ENCODE results near the gene RAB15. TPM values are rescaled to one million over a fixed set of nuclear protein-coding genes. Genes with fewer than 3 reads are reported as not detected.

RAB15 gene
- total and polyA plus RNA-seq, 9 of the 15 experiments (the other 6 are each of a cell fraction or from before 2014, with no cell fraction given) = 0.09 to 0.30 (median 0.16) TPM; not detected in 2

GRCh38 chr14:64986648-64987437 is 14.7 kb upstream of the RAB15 start, which contains the start of gene FNTB (continued):
- peak; percentile 73 to 77; a peak in 3 of 4 replicates for TF ChIP-seq SIX5 (IDR thresholded peaks at IDR 0.05; ENCODE audit: borderline replicate concordance in 1 of 2, insufficient read depth in 1 of 2, low read depth in 1 of 2, low read length in 2 of 2)
- TF ChIP-seq PREB (CRISPR knock-in tag; IDR thresholded peaks at IDR 0.05) = no peak
- TF ChIP-seq FOXK1 (CRISPR knock-in tag; IDR thresholded peaks at IDR 0.05; ENCODE audit: borderline replicate concordance) = no peak
- no peak for TF ChIP-seq GTF2E2 (tag; IDR thresholded peaks at IDR 0.05)
- TF ChIP-seq, protein P1, sequence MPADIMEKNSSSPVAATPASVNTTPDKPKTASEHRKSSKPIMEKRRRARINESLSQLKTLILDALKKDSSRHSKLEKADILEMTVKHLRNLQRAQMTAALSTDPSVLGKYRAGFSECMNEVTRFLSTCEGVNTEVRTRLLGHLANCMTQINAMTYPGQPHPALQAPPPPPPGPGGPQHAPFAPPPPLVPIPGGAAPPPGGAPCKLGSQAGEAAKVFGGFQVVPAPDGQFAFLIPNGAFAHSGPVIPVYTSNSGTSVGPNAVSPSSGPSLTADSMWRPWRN (IDR thresholded peaks at IDR 0.05; ENCODE audit: low read depth) = no peak
- no peak for TF ChIP-seq ZZZ3 (IDR thresholded peaks at IDR 0.05)
- TF ChIP-seq ZEB2 (IDR thresholded peaks at IDR 0.05) = peak; percentile 80; the same call in 1 of the 2 replicates
- TF ChIP-seq JUN (IDR thresholded peaks at IDR 0.05; ENCODE audit: borderline replicate concordance, low read depth, low read length) = 0 out of 2 replicates have a peak, but pooled peaks have one; percentile 7
- no peak for TF ChIP-seq JUN (CRISPR knock-in tag; IDR thresholded peaks at IDR 0.05; ENCODE audit: borderline replicate concordance)
- peak; percentile 55; the same call in 1 of the 2 replicates for TF ChIP-seq CC2D1A (IDR thresholded peaks at IDR 0.05)
- TF ChIP-seq SMARCB1 (IDR thresholded peaks at IDR 0.05; ENCODE audit: insufficient read length, low read depth) = no peak
- TF ChIP-seq, protein P2, sequence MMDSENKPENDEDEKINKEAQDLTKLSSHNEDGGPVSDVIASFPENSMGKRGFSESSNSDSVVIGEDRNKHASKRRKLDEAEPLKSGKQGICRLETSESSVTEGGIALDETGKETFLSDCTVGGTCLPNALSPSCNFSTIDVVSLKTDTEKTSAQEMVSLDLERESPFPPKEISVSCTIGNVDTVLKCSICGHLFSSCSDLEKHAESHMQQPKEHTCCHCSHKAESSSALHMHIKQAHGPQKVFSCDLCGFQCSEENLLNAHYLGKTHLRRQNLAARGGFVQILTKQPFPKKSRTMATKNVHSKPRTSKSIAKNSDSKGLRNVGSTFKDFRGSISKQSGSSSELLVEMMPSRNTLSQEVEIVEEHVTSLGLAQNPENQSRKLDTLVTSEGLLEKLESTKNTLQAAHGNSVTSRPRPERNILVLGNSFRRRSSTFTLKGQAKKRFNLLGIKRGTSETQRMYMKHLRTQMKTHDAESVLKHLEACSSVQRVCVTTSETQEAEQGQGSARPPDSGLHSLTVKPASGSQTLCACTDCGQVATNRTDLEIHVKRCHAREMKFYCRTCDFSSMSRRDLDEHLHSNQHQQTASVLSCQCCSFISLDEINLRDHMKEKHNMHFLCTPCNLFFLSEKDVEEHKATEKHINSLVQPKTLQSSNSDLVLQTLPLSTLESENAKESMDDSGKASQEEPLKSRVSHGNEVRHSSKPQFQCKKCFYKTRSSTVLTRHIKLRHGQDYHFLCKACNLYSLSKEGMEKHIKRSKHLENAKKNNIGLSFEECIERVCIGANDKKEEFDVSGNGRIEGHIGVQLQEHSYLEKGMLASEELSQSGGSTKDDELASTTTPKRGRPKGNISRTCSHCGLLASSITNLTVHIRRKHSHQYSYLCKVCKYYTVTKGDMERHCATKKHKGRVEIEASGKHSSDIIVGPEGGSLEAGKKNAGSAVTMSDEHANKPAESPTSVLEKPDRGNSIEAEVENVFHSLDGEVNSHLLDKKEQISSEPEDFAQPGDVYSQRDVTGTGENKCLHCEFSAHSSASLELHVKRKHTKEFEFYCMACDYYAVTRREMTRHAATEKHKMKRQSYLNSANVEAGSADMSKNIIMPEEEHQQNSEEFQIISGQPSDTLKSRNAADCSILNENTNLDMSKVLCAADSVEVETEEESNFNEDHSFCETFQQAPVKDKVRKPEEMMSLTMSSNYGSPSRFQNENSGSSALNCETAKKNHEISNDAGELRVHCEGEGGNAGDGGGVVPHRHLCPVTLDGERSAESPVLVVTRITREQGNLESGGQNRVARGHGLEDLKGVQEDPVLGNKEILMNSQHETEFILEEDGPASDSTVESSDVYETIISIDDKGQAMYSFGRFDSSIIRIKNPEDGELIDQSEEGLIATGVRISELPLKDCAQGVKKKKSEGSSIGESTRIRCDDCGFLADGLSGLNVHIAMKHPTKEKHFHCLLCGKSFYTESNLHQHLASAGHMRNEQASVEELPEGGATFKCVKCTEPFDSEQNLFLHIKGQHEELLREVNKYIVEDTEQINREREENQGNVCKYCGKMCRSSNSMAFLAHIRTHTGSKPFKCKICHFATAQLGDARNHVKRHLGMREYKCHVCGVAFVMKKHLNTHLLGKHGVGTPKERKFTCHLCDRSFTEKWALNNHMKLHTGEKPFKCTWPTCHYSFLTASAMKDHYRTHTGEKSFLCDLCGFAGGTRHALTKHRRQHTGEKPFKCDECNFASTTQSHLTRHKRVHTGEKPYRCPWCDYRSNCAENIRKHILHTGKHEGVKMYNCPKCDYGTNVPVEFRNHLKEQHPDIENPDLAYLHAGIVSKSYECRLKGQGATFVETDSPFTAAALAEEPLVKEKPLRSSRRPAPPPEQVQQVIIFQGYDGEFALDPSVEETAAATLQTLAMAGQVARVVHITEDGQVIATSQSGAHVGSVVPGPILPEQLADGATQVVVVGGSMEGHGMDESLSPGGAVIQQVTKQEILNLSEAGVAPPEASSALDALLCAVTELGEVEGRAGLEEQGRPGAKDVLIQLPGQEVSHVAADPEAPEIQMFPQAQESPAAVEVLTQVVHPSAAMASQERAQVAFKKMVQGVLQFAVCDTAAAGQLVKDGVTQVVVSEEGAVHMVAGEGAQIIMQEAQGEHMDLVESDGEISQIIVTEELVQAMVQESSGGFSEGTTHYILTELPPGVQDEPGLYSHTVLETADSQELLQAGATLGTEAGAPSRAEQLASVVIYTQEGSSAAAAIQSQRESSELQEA (IDR thresholded peaks at IDR 0.05; ENCODE audit: low read depth) = peak; percentile 99
- no peak for TF ChIP-seq HOXB6 (CRISPR knock-in tag; IDR thresholded peaks at IDR 0.05; ENCODE audit: borderline replicate concordance)
- 0 out of 2 replicates have a peak, but pooled peaks have one; percentile 23 for TF ChIP-seq ZBTB9 (CRISPR knock-in tag; IDR thresholded peaks at IDR 0.05)
- no peak for TF ChIP-seq ILK (tag; IDR thresholded peaks at IDR 0.05; ENCODE audit: borderline replicate concordance, low read depth)
